IMR-90 (cell line): Measurements from ENCODE around the gene FNDC1. TPM values are rescaled to one million over a fixed set of nuclear protein-coding genes. Genes with fewer than 3 reads are reported as not detected.

Experiments
- ATAC-seq: fragments of 200-7000 bp; cut with Tn5 transposase; 2 replicates; pipeline ENCODE4 v1.9.1; 2020; ENCODE audit warnings: low read depth, mild to moderate bottlenecking, moderate library complexity
- BruUV-seq: library from RNA; stranded (reverse); fragments of 400-500 nt; replicated peaks from 2 replicates; lab custom pipeline; 2021; lab: Mats Ljungman, UMichigan
- CTCF ChIA-PET: fragments of 300-600 bp; formaldehyde crosslinking; extraction: SDS; loops from one replicate; lab custom pipeline; 2021; ENCODE audit warnings: antibody characterized with exemption; lab: Yijun Ruan, JAX
- POLR2A ChIA-PET: fragments of 300-600 bp; sonication (Branson Sonifier 250); formaldehyde crosslinking; loops from one replicate; lab custom pipeline; 2022; ENCODE audit warnings: antibody characterized with exemption; ENCODE audit not compliant: unreplicated experiment; lab: Charles Lee
- DNase-seq: peaks from one replicate; pipeline ENCODE4 v3.0.0; 2013
- H2AFZ ChIP-seq: replicated peaks from 2 replicates; pipeline ENCODE3; 2013; ENCODE audit warnings: low read length, mild to moderate bottlenecking; ENCODE audit not compliant: poor library complexity
- H2AK5ac ChIP-seq: 2 replicates; pipeline ENCODE4 v1.6.1; 2013; ENCODE audit warnings: low read depth, low read length, inconsistent platforms
- H2AK9ac ChIP-seq: replicated peaks from 2 replicates; pipeline ENCODE3; 2013; ENCODE audit warnings: mild to moderate bottlenecking, low read depth, low read length, moderate library complexity; ENCODE audit not compliant: poor library complexity
- H2BK120ac ChIP-seq: 2 replicates; pipeline ENCODE4 v1.6.1; 2013; ENCODE audit warnings: low read depth, low read length, inconsistent platforms
- H2BK15ac ChIP-seq: 3 replicates; pipeline ENCODE4 v1.6.1; 2013; ENCODE audit warnings: low read depth, low read length, inconsistent platforms
- H2BK20ac ChIP-seq: 2 replicates; pipeline ENCODE4 v1.6.1; 2013; ENCODE audit warnings: low read depth, mild to moderate bottlenecking, inconsistent platforms, low read length, moderate library complexity
- H2BK5ac ChIP-seq: 2 replicates; pipeline ENCODE4 v1.6.1; 2013; ENCODE audit warnings: mild to moderate bottlenecking, low read depth, low read length, inconsistent platforms; ENCODE audit not compliant: poor library complexity, severe bottlenecking
- H3K14ac ChIP-seq: replicated peaks from 2 replicates; pipeline ENCODE4 v1.6.1; 2013; ENCODE audit warnings: low read depth, low read length, inconsistent platforms
- H3K18ac ChIP-seq: 2 replicates; pipeline ENCODE4 v1.6.1; 2013; ENCODE audit warnings: low read depth, low read length, control low read depth
- H3K23ac ChIP-seq: 2 replicates; pipeline ENCODE4 v1.6.1; 2013; ENCODE audit warnings: low read depth, low read length, inconsistent platforms
- H3K27ac ChIP-seq: 2 replicates; pipeline ENCODE4 v1.5.1; 2013; ENCODE audit warnings: mild to moderate bottlenecking, control low read depth, low read length; ENCODE audit not compliant: insufficient read depth
- H3K27me3 ChIP-seq: 2 replicates; pipeline ENCODE4 v1.6.1; 2013; ENCODE audit warnings: low read length; ENCODE audit not compliant: control insufficient read depth, insufficient read depth
- H3K36me3 ChIP-seq: 2 replicates; pipeline ENCODE4 v1.6.1; 2013; ENCODE audit warnings: low read length, mixed read lengths; ENCODE audit not compliant: control insufficient read depth, insufficient read depth
- H3K4ac ChIP-seq: 2 replicates; pipeline ENCODE4 v1.6.1; 2013; ENCODE audit warnings: low read depth, low read length, inconsistent platforms
- H3K4me1 ChIP-seq: 2 replicates; pipeline ENCODE4 v1.6.1; 2013; ENCODE audit warnings: low read length, mixed read lengths; ENCODE audit not compliant: control insufficient read depth, insufficient read depth
- H3K4me2 ChIP-seq: 2 replicates; pipeline ENCODE4 v1.6.1; 2013; ENCODE audit warnings: low read depth, mild to moderate bottlenecking, control low read depth, low read length, moderate library complexity
- H3K4me3 ChIP-seq: 2 replicates; pipeline ENCODE4 v1.5.1; 2013; ENCODE audit warnings: low read depth, mild to moderate bottlenecking, control low read depth, low read length, moderate library complexity; ENCODE audit not compliant: insufficient read depth
- H3K56ac ChIP-seq: 2 replicates; pipeline ENCODE4 v1.6.1; 2013; ENCODE audit warnings: low read length, inconsistent platforms; ENCODE audit not compliant: insufficient read depth; ENCODE audit errors: extremely low read depth
- H3K79me1 ChIP-seq, 2 experiments: 2 replicates each; pipeline ENCODE4 v1.6.1; 2013; ENCODE audit warnings: low read length in 2 of 2, inconsistent platforms in 1 of 2, low read depth in 1 of 2
- H3K9ac ChIP-seq: 2 replicates; pipeline ENCODE4 v1.6.1; 2013; ENCODE audit warnings: low read depth, low read length, control low read depth
- H3K9me1 ChIP-seq: 2 replicates; pipeline ENCODE4 v1.6.1; 2013; ENCODE audit warnings: low read length, inconsistent platforms; ENCODE audit not compliant: insufficient read depth
- H3K9me3 ChIP-seq: 2 replicates; pipeline ENCODE4 v1.6.1; 2013; ENCODE audit warnings: low read length; ENCODE audit not compliant: control insufficient read depth, insufficient read depth
- H4K20me1 ChIP-seq: 2 replicates; pipeline ENCODE4 v1.6.1; 2013; ENCODE audit warnings: low read length, inconsistent platforms; ENCODE audit not compliant: insufficient read depth
- H4K5ac ChIP-seq: 2 replicates; pipeline ENCODE4 v1.6.1; 2013; ENCODE audit warnings: mild to moderate bottlenecking, low read depth, low read length, control low read depth
- H4K8ac ChIP-seq, 2 experiments: 2 replicates each; pipeline ENCODE4 v1.6.1; 2013; ENCODE audit warnings: low read depth in 2 of 2, low read length in 2 of 2, control low read depth in 1 of 2, inconsistent platforms in 1 of 2
- H4K91ac ChIP-seq: 2 replicates; pipeline ENCODE4 v1.6.1; 2013; ENCODE audit warnings: low read depth, low read length, inconsistent platforms; ENCODE audit not compliant: insufficient read depth
- BHLHE40 ChIP-seq: fragments of 150-350 bp; IDR thresholded peaks from 2 replicates; pipeline ENCODE4 v1.6.1; 2016; ENCODE audit warnings: mild to moderate bottlenecking, low read depth, low read length
- FOS ChIP-seq: fragments of 150-350 bp; IDR thresholded peaks from 2 replicates; pipeline ENCODE4 v1.6.1; 2016; ENCODE audit warnings: low read depth, low read length
- MAFK ChIP-seq: IDR thresholded peaks from 2 replicates; pipeline ENCODE4 v1.6.1; 2012; ENCODE audit warnings: low read depth, low read length, improper control_type of control experiment
- RFX5 ChIP-seq: IDR thresholded peaks from 2 replicates; pipeline ENCODE4 v1.8.0; 2012; ENCODE audit warnings: low read depth, mild to moderate bottlenecking, low read length, moderate library complexity
- WGBS, 2 experiments: methylation state at CpG; one replicate each; pipeline versions ENCODE4 v1.1.5 to v1.1.7; 2013; ENCODE audit warnings: missing lambda C conversion rate in 2 of 2; ENCODE audit not compliant: insufficient read length in 1 of 2; ENCODE audit errors: extremely low coverage in 2 of 2; 5-methylcytosine and 5-hydroxymethylcytosine counted together
- dilution Hi-C: fragments of 300-500 bp; cut with HindIII; formaldehyde crosslinking; loops from one replicate; pipeline ENCODE4 v1.14.3; 2018; ENCODE audit warnings: low sequenced_read_pairs; ENCODE audit not compliant: unreplicated experiment
- in situ Hi-C: fragments of 300-500 bp; cut with MboI; formaldehyde crosslinking; loops from 3 replicates; pipeline ENCODE4 v1.14.3; 2019; ENCODE audit warnings: low sequenced_read_pairs, inconsistent platforms, mixed read lengths
- intact Hi-C: fragments of 100-400 bp; cut with micrococcal nuclease; formaldehyde crosslinking; loops from 2 replicates; pipeline ENCODE4 v1.10.0; 2022
- polyA plus RNA-seq, 3 experiments: library from polyadenylated mRNA; depleted of rRNA; stranded (reverse); fragments of >200 nt; gene quantifications; 2 replicates each; pipeline ENCODE4 v1.2.3, GENCODE V29; 2012; ENCODE audit warnings: low replicate concordance in 1 of 3
- total RNA-seq: library from RNA; depleted of rRNA; stranded (reverse); fragments of >200 nt; gene quantifications from 2 replicates; pipeline ENCODE4 v1.2.3, GENCODE V29; 2012

Gene FNDC1
- total and polyA plus RNA-seq, 2 of the 4 experiments (the other 2 are of a cell fraction): 0.03 TPM; not detected in 1

GRCh38 chr6:159298840-159299239, 129.6 kb downstream of the FNDC1 start:
- Histone ChIP-seq H4K91ac (no peak overlapping the region), H2BK5ac (no peak overlapping the region), H3K9me1 (no peaks in the 10 kb centered on the region), H3K4me3 (no peak overlapping the region), H3K4me2 (no peak overlapping the region), H3K36me3 (no peaks in the 10 kb centered on the region), H4K8ac (no peak overlapping the region), H3K79me1 (no peaks in the 10 kb centered on the region), H2AK5ac (no peak overlapping the region), H3K14ac (no peak overlapping the region), H3K4me1 (no peaks in the 10 kb centered on the region), H4K5ac (no peak overlapping the region), H3K9me3 (no peaks in the 10 kb centered on the region), H3K23ac (no peak overlapping the region), H3K4ac (no peak overlapping the region), H2BK20ac (no peak overlapping the region), H3K9ac (no peak overlapping the region), H2BK120ac (no peak overlapping the region), H2AFZ (no peak overlapping the region), H3K18ac (no peak overlapping the region), H3K27me3 (no peaks in the 10 kb centered on the region), H3K27ac (no peak overlapping the region), H4K20me1 (no peaks in the 10 kb centered on the region), H3K56ac (no peak overlapping the region), H2BK15ac (no peak overlapping the region), H2AK9ac (no peak overlapping the region)
- in situ Hi-C loops (no loop called here), dilution Hi-C loops (no loop called here), intact Hi-C loops (no loop called here)
- WGBS, 2 experiments: no CpG with 5 or more reads among the region's 5 CpGs
- TF ChIP-seq BHLHE40: no peak
- TF ChIP-seq FOS: no peak
- TF ChIP-seq RFX5: no peak
- no peak for TF ChIP-seq MAFK
- DNase-seq: no peak
- POLR2A ChIA-PET: no interaction called here
- BruUV-seq: no TSS peak
- CTCF ChIA-PET: interaction anchor here (0.6 kb wide), 1 partner anchor 1579 kb away, joined by 4 read pairs; no protein-coding TSS in a partner anchor
- no peak for ATAC-seq
